GDM1 (cell line): Measurements from ENCODE around the gene TLCD3B.
A peak's percentile ranks its signal among the peaks of the same experiment; 100 is the strongest.

Experiments
- DNase-seq: peaks from one replicate; lab custom pipeline; 2025; lab: John Stamatoyannopoulos, UW

TLCD3B gene

GRCh38 chr16:30004811-30005242 is 26.2 kb downstream of the TLCD3B start:
- DNase-seq: no peak

- DNase-seq: no peak
Measured at GRCh38 chr16:30004424-30004776, 26.7 kb downstream of the TLCD3B start.

- DNase-seq: no peak
Measured at GRCh38 chr16:30003670-30004423, 27.2 kb downstream of the TLCD3B start.

- no peak for DNase-seq
Measured at GRCh38 chr16:30002614-30003346, 28.3 kb downstream of the TLCD3B start.

GRCh38 chr16:30000735-30001631 is 30.1 kb downstream of the TLCD3B start:
- DNase-seq: no peak

GRCh38 chr16:29999605-30000004 is 31.5 kb downstream of the TLCD3B start:
- no peak for DNase-seq

GRCh38 chr16:29996766-29997250 is 34.3 kb downstream of the TLCD3B start:
- no peak for DNase-seq

- DNase-seq: peak; percentile 94
Measured at GRCh38 chr16:29995911-29996765, 34.9 kb downstream of the TLCD3B start, which contains the start of gene INO80E. Gene INO80E (plus strand): TSS chr16:29996241. CDS start chr16:29996311, 70 bp downstream.

- DNase-seq: peak; percentile 82
Measured at GRCh38 chr16:29995324-29995910, 35.7 kb downstream of the TLCD3B start, which contains the start of gene HIRIP3. Gene HIRIP3 (minus strand): TSS chr16:29995617. CDS start chr16:29995605, 12 bp downstream.

GRCh38 chr16:29994600-29995323 is 36.3 kb downstream of the TLCD3B start:
- no peak for DNase-seq

GRCh38 chr16:29993903-29994599 is 37.0 kb downstream of the TLCD3B start:
- no peak for DNase-seq

- DNase-seq: no peak
Measured at GRCh38 chr16:29993191-29993902, 37.7 kb downstream of the TLCD3B start.

- DNase-seq: no peak
Measured at GRCh38 chr16:29992344-29992967, 38.6 kb downstream of the TLCD3B start.

- no peak for DNase-seq
Measured at GRCh38 chr16:29991571-29991904, 39.5 kb downstream of the TLCD3B start.

GRCh38 chr16:29990883-29991570 is 40.0 kb downstream of the TLCD3B start:
- DNase-seq: no peak

- DNase-seq: no peak
Measured at GRCh38 chr16:29990034-29990433, 41.0 kb downstream of the TLCD3B start.

GRCh38 chr16:29989111-29989858 is 41.8 kb downstream of the TLCD3B start:
- DNase-seq: no peak
